Measurements from ENCODE around the gene AIG1.

Gene AIG1

DNA sequence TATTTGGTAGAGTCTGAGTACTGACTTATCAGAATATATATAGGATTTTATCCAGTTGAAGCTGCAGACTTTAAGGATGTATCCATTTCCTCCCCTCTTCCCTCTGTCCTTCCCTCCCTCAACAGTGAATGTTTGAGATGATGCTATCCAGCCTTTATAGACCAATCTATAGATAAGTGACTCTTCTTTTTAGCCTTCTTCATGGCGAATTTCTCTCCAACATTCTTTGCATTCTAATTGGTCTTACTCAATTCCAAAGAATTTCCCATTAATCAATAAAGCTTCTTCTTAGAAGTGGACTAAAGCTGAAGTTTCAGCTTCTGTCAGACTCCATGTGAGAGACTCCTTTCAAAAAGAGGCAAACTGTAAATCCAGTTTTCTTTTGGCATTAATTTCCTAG is 99.3 kb downstream of the AIG1 start:
- H3K27ac ChIP-seq, result no peak overlapping the region
- in situ Hi-C loops (cut with HindIII; ENCODE audit: low pct_ligation_motif_present, low sequenced_read_pairs), result no loop called here
- TF ChIP-seq, protein P1, sequence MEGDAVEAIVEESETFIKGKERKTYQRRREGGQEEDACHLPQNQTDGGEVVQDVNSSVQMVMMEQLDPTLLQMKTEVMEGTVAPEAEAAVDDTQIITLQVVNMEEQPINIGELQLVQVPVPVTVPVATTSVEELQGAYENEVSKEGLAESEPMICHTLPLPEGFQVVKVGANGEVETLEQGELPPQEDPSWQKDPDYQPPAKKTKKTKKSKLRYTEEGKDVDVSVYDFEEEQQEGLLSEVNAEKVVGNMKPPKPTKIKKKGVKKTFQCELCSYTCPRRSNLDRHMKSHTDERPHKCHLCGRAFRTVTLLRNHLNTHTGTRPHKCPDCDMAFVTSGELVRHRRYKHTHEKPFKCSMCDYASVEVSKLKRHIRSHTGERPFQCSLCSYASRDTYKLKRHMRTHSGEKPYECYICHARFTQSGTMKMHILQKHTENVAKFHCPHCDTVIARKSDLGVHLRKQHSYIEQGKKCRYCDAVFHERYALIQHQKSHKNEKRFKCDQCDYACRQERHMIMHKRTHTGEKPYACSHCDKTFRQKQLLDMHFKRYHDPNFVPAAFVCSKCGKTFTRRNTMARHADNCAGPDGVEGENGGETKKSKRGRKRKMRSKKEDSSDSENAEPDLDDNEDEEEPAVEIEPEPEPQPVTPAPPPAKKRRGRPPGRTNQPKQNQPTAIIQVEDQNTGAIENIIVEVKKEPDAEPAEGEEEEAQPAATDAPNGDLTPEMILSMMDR (IDR thresholded peaks at IDR 0.05; ENCODE audit: low read depth, low read length, missing control alignments), result no peak
- no peaks in the 10 kb centered on the region for H3K36me3 ChIP-seq (replicated peaks)
- H3K4me3 ChIP-seq (ENCODE audit: low read depth, low read length), result no peak overlapping the region
- H3K27me3 ChIP-seq (replicated peaks), result no peaks in the 10 kb centered on the region
- no peak for DNase-seq

- in situ Hi-C loops (cut with HindIII; ENCODE audit: low pct_ligation_motif_present, low sequenced_read_pairs), result no loop called here
- Histone ChIP-seq H3K36me3 (replicated peaks) (no peaks in the 10 kb centered on the region), H3K27me3 (replicated peaks) (no peaks in the 10 kb centered on the region), H3K27ac (no peak overlapping the region), H3K4me3 (ENCODE audit: low read depth, low read length) (no peak overlapping the region)
- TF ChIP-seq, protein P1 (IDR thresholded peaks at IDR 0.05; ENCODE audit: low read depth, low read length, missing control alignments), result no peak
- DNase-seq, result no peak
Measured at GRCh38 chr6:143160439-143161220, 99.9 kb downstream of the AIG1 start.

DNA sequence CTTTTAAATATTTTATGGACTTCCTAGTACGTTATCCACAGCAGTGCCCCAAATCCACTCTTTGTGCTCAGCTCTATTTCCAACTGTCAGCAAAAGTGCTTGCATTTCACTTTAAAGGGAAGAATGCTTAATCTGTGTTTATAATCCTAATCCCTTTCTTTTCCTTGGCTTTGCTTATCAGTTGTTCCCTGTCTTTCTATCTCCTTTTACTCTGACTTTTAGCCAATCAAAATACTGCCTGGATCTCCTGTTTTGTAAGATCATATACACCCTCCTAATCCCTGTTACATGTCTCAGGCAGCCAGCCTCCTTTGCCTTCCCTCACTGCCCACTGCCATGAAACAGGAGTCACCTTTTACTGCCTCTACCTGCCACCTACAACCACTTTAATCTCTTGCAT is 102.9 kb downstream of the AIG1 start:
- in situ Hi-C loops (cut with HindIII; ENCODE audit: low pct_ligation_motif_present, low sequenced_read_pairs), result no loop called here
- Histone ChIP-seq H3K27ac (no peak overlapping the region), H3K36me3 (replicated peaks) (no peaks in the 10 kb centered on the region), H3K27me3 (replicated peaks) (no peaks in the 10 kb centered on the region), H3K4me3 (ENCODE audit: low read depth, low read length) (no peak overlapping the region)
- DNase-seq, result no peak
- TF ChIP-seq, protein P1 (IDR thresholded peaks at IDR 0.05; ENCODE audit: low read depth, low read length, missing control alignments), result no peak

- no peaks in the 10 kb centered on the region for H3K27me3 ChIP-seq (replicated peaks)
- in situ Hi-C loops (cut with HindIII; ENCODE audit: low pct_ligation_motif_present, low sequenced_read_pairs), result no loop called here
- no peak overlapping the region for H3K4me3 ChIP-seq (ENCODE audit: low read depth, low read length)
- H3K27ac ChIP-seq, result no peak overlapping the region
- H3K36me3 ChIP-seq (replicated peaks), result no peaks in the 10 kb centered on the region
- no peak for DNase-seq
- TF ChIP-seq, protein P1 (IDR thresholded peaks at IDR 0.05; ENCODE audit: low read depth, low read length, missing control alignments), result no peak
Measured at GRCh38 chr6:143164565-143165105, 103.9 kb downstream of the AIG1 start.

DNA sequence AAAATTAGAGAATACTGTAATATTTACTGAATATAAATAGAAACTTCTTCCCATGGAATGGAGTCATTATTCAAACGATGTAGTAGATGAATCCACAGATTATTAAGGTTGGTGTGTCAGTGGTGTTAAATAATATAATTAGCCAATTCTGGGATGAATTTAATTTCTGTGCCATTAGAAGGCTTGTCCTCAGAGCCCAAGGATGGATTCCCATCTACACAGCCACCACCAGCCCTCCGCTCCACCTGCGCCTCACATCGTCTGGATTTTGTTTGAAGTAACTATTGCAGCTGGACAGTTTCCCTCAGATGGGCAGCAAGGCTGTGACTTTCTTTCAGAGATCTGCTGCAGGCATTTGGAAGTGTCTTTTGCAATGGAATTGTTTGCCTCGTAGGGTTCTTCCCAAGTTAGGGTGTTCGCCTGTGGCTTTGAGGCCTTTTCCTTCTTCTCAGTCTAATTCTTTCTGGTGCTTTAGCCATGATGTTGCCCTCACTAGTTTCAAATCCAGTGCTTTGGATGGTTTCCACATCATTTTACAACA is 104.7 kb downstream of the AIG1 start:
- Histone ChIP-seq H3K4me3 (ENCODE audit: low read depth, low read length) (no peak overlapping the region), H3K27me3 (replicated peaks) (no peaks in the 10 kb centered on the region), H3K27ac (no peak overlapping the region), H3K36me3 (replicated peaks) (no peaks in the 10 kb centered on the region)
- DNase-seq, result no peak
- TF ChIP-seq, protein P1 (IDR thresholded peaks at IDR 0.05; ENCODE audit: low read depth, low read length, missing control alignments), result no peak
- in situ Hi-C loops (cut with HindIII; ENCODE audit: low pct_ligation_motif_present, low sequenced_read_pairs), result no loop called here

Measured in brain microvascular endothelial cell (primary cell).